DMS114 treated with DMSO at 0.1 percent for 48 hours (cell line): ENCODE results near the gene NELL1.

Source experiments
- DNase-seq: peaks from one replicate; lab custom pipeline; 2025; ENCODE audit not compliant: unreplicated experiment; lab: John Stamatoyannopoulos, UW

The NELL1 gene

DNA sequence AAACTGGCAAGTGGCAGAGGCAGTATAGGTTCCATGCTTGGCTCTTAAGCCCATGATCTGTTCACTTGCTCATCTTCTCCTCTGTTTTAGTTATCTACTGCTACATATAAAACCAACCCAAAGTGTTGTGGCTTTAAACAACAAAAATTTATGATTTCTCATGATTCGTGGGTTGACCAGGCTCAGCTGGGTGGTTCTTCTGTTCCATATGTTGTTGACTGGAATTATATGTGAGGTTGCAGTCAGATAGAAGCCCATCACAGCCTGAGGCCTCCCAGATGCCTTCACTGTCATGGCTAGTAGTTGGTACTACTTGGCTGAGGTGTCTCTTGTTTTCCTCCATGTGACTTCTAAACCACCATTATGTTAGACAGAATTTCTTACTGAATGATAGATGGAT lies 632.6 kb downstream of the NELL1 start:
- DNase-seq, result no peak

GRCh38 chr11:21306739-21307358 lies 637.5 kb downstream of the NELL1 start:
- DNase-seq, result no peak

DNA sequence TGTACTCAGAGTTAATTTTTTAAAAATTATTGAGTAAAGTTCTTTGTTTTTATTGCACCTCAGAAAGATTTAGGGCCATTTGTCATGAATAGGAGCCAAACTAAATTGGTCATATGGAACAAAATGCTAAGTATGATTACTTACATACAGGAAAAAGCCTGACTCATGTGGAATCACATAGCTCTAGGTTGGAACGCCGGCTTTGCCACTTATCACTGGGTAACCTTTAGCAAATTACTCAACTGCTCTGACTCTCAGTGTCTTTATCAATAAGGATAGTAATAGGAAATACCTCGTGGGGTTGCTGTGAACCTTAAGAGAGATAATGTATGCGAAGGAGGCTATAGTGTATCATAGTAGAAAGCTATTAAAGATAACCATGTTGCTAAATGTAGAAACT lies 638.5 kb downstream of the NELL1 start:
- no peak for DNase-seq

GRCh38 chr11:21316591-21316990 lies 647.2 kb downstream of the NELL1 start:
- no peak for DNase-seq

DNA sequence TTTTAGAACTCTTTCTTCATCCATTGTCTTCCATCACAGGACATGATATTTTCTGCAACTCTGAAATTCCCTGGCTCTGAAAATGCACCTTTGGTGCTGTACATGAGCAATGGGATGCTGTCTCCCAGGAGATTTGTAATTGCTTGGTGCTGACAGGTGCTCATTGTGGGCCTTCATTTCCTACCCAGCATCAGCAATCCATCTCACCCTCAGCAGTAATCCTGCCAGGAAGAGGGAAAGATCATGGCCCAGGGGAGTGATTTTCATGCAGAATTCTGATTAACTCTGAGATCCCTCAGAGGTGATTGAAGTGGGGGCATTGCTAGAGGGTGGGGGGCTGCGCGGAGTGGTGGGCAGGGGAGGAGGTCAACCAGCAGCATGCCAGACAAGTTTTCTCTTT lies 651.7 kb downstream of the NELL1 start:
- no peak for DNase-seq

DNA sequence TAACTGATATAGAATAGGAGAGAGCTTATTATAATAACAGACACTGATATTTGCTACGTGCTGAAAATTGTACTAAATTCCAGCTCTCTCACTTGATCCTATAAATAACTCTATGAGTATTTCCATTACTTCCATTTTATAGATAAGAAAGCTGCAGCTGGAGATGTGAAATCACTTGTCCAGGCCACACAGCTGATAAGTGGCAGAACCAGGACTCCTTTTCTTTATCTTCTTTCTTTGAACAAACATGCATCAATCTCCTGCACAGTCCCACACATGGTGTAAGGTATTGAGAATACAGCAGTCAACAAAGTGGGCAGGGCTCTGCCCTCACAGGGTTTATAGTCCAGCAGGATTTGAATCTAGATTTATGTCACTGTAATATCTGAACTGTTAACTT lies 652.1 kb downstream of the NELL1 start:
- no peak for DNase-seq

- DNase-seq, result no peak
Observed at GRCh38 chr11:21323617-21324016, 654.2 kb downstream of the NELL1 start.

DNA sequence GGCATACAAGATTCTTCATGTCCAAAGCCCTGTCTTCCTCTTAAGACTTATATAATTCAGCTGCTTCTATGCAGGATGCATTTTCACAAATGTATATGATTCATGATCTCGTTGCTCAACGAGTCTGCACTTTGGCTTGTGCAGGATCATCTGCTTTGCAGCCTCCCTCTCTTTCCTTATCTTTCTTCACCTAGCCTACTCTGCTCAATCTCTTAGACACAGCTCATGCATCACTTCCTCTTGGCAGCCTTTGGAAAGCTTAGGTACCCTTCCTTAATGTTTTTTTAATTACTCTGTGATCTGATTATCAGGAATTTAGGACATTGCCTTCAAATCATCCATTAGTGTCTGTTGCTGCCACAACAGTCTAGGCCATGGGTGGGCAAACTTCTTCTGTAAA lies 673.8 kb downstream of the NELL1 start:
- DNase-seq, result no peak

- DNase-seq, result no peak
Observed at GRCh38 chr11:21346361-21346760, 677.0 kb downstream of the NELL1 start.

GRCh38 chr11:21350613-21351012 lies 681.2 kb downstream of the NELL1 start:
- DNase-seq, result no peak

DNA sequence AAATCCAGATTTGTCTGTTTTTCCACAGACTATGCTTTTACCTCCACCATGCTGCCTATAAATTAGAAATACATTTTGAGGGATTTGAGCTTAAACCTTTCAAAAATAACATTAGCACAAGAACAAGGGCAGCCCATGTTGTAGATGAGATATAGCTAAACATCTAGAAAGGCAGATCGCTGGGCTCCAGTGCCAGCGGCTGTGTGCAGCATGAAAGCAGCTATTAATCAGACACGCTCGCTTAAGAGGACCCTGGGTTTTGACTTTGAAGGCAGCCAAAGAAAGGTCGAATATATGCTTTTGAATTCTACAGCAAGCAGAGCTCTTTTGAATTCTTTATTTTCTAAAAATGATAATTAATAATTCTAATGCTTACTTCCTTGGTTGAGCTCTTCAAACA lies 684.0 kb downstream of the NELL1 start:
- DNase-seq, result no peak

DNA sequence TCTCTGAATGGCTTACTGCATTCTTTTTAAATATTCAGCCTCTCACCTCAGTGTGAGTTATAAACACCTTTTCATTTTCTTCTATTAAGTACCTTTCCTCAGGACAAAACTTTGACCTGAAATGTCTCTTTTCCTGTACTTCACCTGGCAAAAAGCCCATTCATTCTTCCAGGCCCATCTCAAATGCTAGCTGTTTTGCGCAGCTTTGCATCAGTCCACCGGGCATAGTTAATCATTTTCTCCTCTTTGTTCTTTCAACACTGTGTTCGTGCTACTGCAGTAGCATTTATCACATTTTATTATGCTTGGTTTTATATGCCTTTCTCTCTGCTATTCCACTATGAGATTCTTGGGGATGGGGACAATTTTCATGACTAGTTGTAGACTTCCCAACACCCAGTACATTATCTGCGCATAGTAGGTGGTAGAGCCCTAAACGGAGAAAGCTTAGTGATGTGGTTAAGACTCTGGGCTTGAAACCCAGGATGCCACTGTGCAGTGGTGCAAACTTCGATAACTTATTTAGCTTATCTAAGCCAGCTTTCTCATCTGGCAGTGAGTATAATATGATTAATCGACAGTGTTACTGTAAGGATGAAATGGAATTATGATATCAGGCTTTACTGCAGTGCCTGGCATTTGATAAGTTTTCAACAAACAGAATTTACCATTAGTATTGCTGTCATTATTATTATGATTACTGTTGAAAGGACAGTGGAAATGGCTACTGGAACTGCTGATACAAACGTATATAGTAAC lies 695.7 kb downstream of the NELL1 start:
- no peak for DNase-seq

DNA sequence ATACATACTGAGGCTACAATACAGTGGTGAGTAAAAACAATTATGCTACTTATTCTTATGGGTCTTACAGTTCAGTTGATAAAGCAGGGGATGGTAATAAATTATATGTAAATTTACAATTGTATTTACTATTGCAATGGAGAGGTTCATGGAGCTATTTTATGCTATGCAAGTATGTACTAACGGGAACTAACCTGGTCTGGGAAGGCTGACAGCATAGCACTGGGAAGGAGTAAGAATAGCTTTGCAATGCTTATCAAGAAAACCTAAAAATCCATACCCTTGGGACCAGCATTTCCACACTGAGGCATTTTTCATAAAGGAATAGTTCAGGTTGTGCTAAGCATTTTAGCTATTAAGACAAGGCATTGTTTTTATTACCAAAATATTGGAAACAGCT lies 700.6 kb downstream of the NELL1 start:
- DNase-seq, result no peak

DNA sequence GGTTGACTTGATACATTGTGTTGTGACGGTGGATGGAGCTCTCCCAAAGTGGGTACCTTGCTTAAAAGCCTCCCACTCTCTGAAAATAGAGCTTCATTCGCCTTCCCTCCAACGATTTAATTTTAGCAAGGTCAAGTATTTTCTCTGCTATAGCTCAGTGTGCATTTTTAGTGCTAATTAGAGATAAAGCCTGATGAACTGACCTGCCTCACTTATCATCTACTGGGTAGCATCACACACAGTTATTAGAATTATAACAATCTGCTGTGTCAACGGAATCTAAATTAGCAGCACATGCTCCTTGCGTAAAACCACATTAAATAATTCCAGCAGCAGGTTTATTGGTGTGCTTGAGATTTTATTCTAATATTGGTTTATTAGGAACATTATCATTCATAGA lies 701.7 kb downstream of the NELL1 start:
- DNase-seq, result no peak

DNA sequence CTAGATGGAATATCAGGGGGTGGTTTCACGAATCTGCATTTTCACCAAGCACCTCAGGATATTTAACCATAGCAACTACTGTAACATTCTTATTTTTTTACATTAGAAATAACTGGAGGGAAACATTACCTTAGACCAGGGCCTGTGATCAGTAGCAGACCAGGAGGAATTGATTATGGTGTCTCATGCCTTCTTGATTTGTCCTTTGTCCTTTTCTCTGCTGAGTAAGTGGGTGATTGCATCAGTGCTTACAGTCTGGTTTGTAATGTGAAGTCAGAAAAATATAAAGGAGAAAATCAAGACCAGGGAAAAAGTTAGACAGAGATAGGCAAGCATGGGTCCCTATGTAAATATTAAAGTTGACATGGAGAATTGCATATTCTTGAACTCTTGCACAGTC lies 703.3 kb downstream of the NELL1 start:
- DNase-seq, result no peak

DNA sequence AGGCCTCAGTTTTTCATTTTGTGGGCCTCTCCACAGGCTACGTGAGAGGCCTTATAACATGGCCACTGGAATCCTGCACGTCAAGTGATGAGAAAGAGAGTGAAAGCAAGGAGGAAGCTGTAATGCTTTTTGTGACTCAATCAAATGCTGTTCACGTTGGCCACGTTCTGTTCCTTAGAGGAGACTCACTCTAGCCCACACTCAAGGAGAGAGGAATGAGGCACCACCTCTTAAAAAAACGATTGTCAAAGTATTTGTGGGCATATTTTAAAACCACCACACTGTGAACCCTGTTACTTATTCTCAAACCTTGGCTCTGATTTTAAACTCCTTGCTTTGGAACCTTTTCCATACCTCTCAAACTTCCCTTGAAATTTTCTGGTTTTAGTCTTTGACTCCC lies 705.0 kb downstream of the NELL1 start:
- no peak for DNase-seq

DNA sequence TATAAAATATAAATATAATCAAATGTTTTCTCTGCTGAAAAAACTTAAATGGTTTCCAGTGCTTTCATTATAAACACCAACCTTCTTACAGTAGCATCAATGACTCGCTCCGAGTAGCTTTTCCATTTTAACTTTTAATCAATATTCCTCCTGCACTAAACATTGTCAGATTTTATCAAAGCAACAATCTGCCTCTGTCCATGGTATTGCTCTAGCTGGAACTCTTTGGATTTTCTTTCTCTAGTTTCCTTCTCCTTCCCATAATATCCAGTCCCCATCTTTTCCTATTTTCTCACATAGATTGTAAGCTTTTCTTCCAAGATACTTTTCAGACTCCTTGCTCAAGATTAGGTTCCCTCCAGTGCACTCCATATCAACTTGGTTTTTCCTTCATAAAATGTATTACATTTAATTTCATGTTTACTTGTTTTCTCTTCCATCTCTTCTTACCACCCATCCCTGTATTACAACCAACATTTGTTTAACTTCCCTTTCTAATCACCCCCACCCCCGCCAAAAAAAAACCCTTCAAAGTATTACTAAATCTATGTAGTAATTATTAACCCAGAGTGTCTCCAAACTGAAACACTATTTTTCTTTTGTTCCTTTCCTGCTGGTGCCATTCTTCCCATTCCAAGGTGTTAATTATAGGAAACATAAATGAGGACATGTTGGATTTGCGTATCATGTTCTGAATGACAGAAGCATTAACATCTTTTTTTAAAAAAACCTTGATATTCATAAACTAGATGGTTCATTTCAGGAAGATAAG lies 716.5 kb downstream of the NELL1 start:
- DNase-seq, result no peak

DNA sequence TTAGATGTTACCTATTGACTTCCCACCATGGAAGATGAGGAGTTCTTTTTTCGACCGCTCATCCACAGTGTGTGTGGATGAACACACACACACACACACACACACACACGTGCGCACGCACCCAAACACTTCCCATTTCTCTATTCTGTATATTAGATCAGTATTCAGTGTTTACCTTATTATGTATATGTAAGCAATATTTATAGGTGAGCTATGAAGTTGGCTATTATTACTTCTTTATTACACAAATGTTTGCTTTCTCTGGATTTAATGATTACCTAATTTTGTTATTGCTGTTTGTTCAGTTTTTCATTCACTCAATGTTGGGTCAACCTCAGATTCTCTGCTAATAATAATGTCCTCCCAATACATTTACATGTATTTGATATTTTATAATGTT lies 721.0 kb downstream of the NELL1 start:
- DNase-seq, result no peak

- DNase-seq, result no peak
Observed at GRCh38 chr11:21396342-21397008, 727.1 kb downstream of the NELL1 start.

DNA sequence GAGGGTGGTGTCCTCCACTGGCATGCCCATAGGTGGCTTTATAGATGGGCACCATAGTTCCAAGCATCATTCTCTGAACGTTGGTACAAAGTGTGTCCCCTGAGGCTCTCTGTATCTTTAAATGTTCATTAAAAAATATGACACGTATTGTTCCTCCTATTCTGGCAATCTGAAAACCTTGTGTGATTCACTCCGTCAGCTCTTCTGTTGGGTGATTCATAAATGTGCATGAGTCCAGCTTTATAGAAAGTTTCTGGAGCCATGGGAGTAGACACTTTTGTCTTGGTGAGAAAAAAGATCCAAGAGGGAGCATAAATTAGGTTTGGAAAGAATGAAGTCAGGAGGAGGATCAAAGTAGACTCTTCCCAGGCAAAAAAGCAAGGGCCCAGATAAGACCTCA lies 728.8 kb downstream of the NELL1 start:
- DNase-seq, result no peak

GRCh38 chr11:21401496-21401895 lies 732.1 kb downstream of the NELL1 start:
- DNase-seq, result no peak

DNA sequence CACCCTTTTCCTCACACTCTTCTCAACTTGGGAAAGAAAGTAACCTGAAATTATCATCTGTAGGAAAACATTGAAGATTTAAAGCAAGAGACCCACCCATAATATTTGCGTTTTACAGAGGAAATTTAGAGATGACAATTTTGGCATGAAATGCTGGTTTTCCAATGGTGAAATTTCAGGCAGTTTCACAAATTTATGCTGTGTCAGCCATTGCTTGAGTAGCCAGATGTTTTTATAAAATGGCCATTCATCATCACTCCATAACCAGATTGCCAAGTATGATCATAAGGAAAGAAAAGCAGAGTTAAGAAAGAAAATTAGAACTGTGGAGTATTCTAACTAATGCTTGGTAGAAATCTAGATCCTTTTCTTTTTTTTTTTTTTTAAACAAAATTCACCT lies 732.9 kb downstream of the NELL1 start:
- DNase-seq, result no peak
